ENCODE data around the gene COBL.
"Not testable (repeated sequence)": the region's sequence is repeated elsewhere in the genome, so short reads cannot be mapped to it uniquely, and the experiment has no call there.

The COBL gene

GRCh38 chr7:51222916-51223315 lies 93.7 kb downstream of the COBL start:
- no peaks in the 10 kb centered on the region for H3K9me3 ChIP-seq (ENCODE audit: control insufficient read depth, insufficient read depth, low read length)
- H3K27me3 ChIP-seq (ENCODE audit: control insufficient read depth, insufficient read depth, low read length): no peaks in the 10 kb centered on the region
- no peaks in the 10 kb centered on the region for H3K36me3 ChIP-seq (ENCODE audit: control insufficient read depth, insufficient read depth, low read length)
- WGBS (ENCODE audit: insufficient coverage, insufficient read length): no CpG with 5 or more reads among the region's 10 CpGs
- H3K27ac ChIP-seq (ENCODE audit: low read length): no peak overlapping the region
- DNase-seq (ENCODE audit: low read depth, low spot score): no peak
- 0 out of 2 replicates have a peak, but pooled peaks cover 3% of the 10 kb centered on the region for H3K4me1 ChIP-seq (ENCODE audit: control insufficient read depth, insufficient read depth, low read length)
- no peak overlapping the region for H3K4me3 ChIP-seq (ENCODE audit: low read length)

- Histone ChIP-seq H3K27me3 (ENCODE audit: control insufficient read depth, insufficient read depth, low read length) (no peaks in the 10 kb centered on the region), H3K27ac (ENCODE audit: low read length) (no peak overlapping the region), H3K4me3 (ENCODE audit: low read length) (no peak overlapping the region), H3K4me1 (ENCODE audit: control insufficient read depth, insufficient read depth, low read length) (peaks cover 6% of the 10 kb centered on the region), H3K36me3 (ENCODE audit: control insufficient read depth, insufficient read depth, low read length) (no peaks in the 10 kb centered on the region), H3K9me3 (ENCODE audit: control insufficient read depth, insufficient read depth, low read length) (no peaks in the 10 kb centered on the region)
- no CpG with 5 or more reads among the region's 11 CpGs for WGBS (ENCODE audit: insufficient coverage, insufficient read length)
- DNase-seq (ENCODE audit: low read depth, low spot score): no peak
Measured at GRCh38 chr7:51220226-51220625, 96.4 kb downstream of the COBL start.

- Histone ChIP-seq H3K27ac (ENCODE audit: low read length) (no peak overlapping the region), H3K4me1 (ENCODE audit: control insufficient read depth, insufficient read depth, low read length) (peaks cover 3% of the 10 kb centered on the region), H3K9me3 (ENCODE audit: control insufficient read depth, insufficient read depth, low read length) (no peaks in the 10 kb centered on the region), H3K27me3 (ENCODE audit: control insufficient read depth, insufficient read depth, low read length) (no peaks in the 10 kb centered on the region), H3K4me3 (ENCODE audit: low read length) (no peak overlapping the region), H3K36me3 (ENCODE audit: control insufficient read depth, insufficient read depth, low read length) (no peaks in the 10 kb centered on the region)
- no CpG with 5 or more reads among the region's 18 CpGs for WGBS (ENCODE audit: insufficient coverage, insufficient read length)
- no peak for DNase-seq (ENCODE audit: low read depth, low spot score)
Measured at GRCh38 chr7:51219261-51219988, 97.2 kb downstream of the COBL start.

GRCh38 chr7:51217804-51218203 lies 98.8 kb downstream of the COBL start:
- Histone ChIP-seq H3K9me3 (ENCODE audit: control insufficient read depth, insufficient read depth, low read length) (no peaks in the 10 kb centered on the region), H3K36me3 (ENCODE audit: control insufficient read depth, insufficient read depth, low read length) (no peaks in the 10 kb centered on the region), H3K4me1 (ENCODE audit: control insufficient read depth, insufficient read depth, low read length) (peaks cover 3% of the 10 kb centered on the region), H3K27me3 (ENCODE audit: control insufficient read depth, insufficient read depth, low read length) (no peaks in the 10 kb centered on the region), H3K27ac (ENCODE audit: low read length) (no peak overlapping the region), H3K4me3 (ENCODE audit: low read length) (no peak overlapping the region)
- no peak for DNase-seq (ENCODE audit: low read depth, low spot score)
- no CpG with 5 or more reads among the region's 6 CpGs for WGBS (ENCODE audit: insufficient coverage, insufficient read length)

- no peaks in the 10 kb centered on the region for H3K36me3 ChIP-seq (ENCODE audit: control insufficient read depth, insufficient read depth, low read length)
- no peak overlapping the region for H3K4me3 ChIP-seq (ENCODE audit: low read length)
- DNase-seq (ENCODE audit: low read depth, low spot score): no peak
- H3K27me3 ChIP-seq (ENCODE audit: control insufficient read depth, insufficient read depth, low read length): no peaks in the 10 kb centered on the region
- peaks cover 3% of the 10 kb centered on the region for H3K4me1 ChIP-seq (ENCODE audit: control insufficient read depth, insufficient read depth, low read length)
- no peaks in the 10 kb centered on the region for H3K9me3 ChIP-seq (ENCODE audit: control insufficient read depth, insufficient read depth, low read length)
- no peak overlapping the region for H3K27ac ChIP-seq (ENCODE audit: low read length)
- no CpG with 5 or more reads among the region's 7 CpGs for WGBS (ENCODE audit: insufficient coverage, insufficient read length)
Measured at GRCh38 chr7:51214098-51214497, 102.5 kb downstream of the COBL start.

- no peaks in the 10 kb centered on the region for H3K9me3 ChIP-seq (ENCODE audit: control insufficient read depth, insufficient read depth, low read length)
- H3K4me1 ChIP-seq (ENCODE audit: control insufficient read depth, insufficient read depth, low read length): peaks cover 3% of the 10 kb centered on the region
- no peak overlapping the region for H3K27ac ChIP-seq (ENCODE audit: low read length)
- H3K4me3 ChIP-seq (ENCODE audit: low read length): no peak overlapping the region
- no peaks in the 10 kb centered on the region for H3K36me3 ChIP-seq (ENCODE audit: control insufficient read depth, insufficient read depth, low read length)
- no peak for DNase-seq (ENCODE audit: low read depth, low spot score)
- WGBS (ENCODE audit: insufficient coverage, insufficient read length): no CpG with 5 or more reads among the region's 9 CpGs
- no peaks in the 10 kb centered on the region for H3K27me3 ChIP-seq (ENCODE audit: control insufficient read depth, insufficient read depth, low read length)
Measured at GRCh38 chr7:51213618-51214017, 103.0 kb downstream of the COBL start.

GRCh38 chr7:51210766-51211165 lies 105.8 kb downstream of the COBL start:
- Histone ChIP-seq H3K4me1 (ENCODE audit: control insufficient read depth, insufficient read depth, low read length) (peaks cover 3% of the 10 kb centered on the region), H3K9me3 (ENCODE audit: control insufficient read depth, insufficient read depth, low read length) (no peaks in the 10 kb centered on the region), H3K4me3 (ENCODE audit: low read length) (no peak overlapping the region), H3K27me3 (ENCODE audit: control insufficient read depth, insufficient read depth, low read length) (no peaks in the 10 kb centered on the region), H3K36me3 (ENCODE audit: control insufficient read depth, insufficient read depth, low read length) (no peaks in the 10 kb centered on the region), H3K27ac (ENCODE audit: low read length) (no peak overlapping the region)
- no peak for DNase-seq (ENCODE audit: low read depth, low spot score)
- WGBS (ENCODE audit: insufficient coverage, insufficient read length): no CpG with 5 or more reads among the region's 3 CpGs

- no peak overlapping the region for H3K27ac ChIP-seq (ENCODE audit: low read length)
- H3K4me1 ChIP-seq (ENCODE audit: control insufficient read depth, insufficient read depth, low read length): no peaks in the 10 kb centered on the region; the same call in 1 of the 2 replicates
- H3K27me3 ChIP-seq (ENCODE audit: control insufficient read depth, insufficient read depth, low read length): no peaks in the 10 kb centered on the region
- H3K4me3 ChIP-seq (ENCODE audit: low read length): no peak overlapping the region
- no peaks in the 10 kb centered on the region for H3K9me3 ChIP-seq (ENCODE audit: control insufficient read depth, insufficient read depth, low read length)
- WGBS (ENCODE audit: insufficient coverage, insufficient read length): no CpG with 5 or more reads among the region's 6 CpGs
- no peak for DNase-seq (ENCODE audit: low read depth, low spot score)
- no peaks in the 10 kb centered on the region for H3K36me3 ChIP-seq (ENCODE audit: control insufficient read depth, insufficient read depth, low read length)
Measured at GRCh38 chr7:51209426-51209825, 107.2 kb downstream of the COBL start.

- H3K27me3 ChIP-seq (ENCODE audit: control insufficient read depth, insufficient read depth, low read length); H3K9me3 ChIP-seq (ENCODE audit: control insufficient read depth, insufficient read depth, low read length); H3K36me3 ChIP-seq (ENCODE audit: control insufficient read depth, insufficient read depth, low read length); H3K27ac ChIP-seq (ENCODE audit: low read length); H3K4me3 ChIP-seq (ENCODE audit: low read length); H3K4me1 ChIP-seq (ENCODE audit: control insufficient read depth, insufficient read depth, low read length); DNase-seq (ENCODE audit: low read depth, low spot score): not testable (repeated sequence)
- WGBS (ENCODE audit: insufficient coverage, insufficient read length): no CpG with 5 or more reads among the region's 30 CpGs
Measured at GRCh38 chr7:51208125-51208524, 108.5 kb downstream of the COBL start.

- no peak overlapping the region for H3K27ac ChIP-seq (ENCODE audit: low read length)
- DNase-seq (ENCODE audit: low read depth, low spot score): no peak
- no peak overlapping the region for H3K4me3 ChIP-seq (ENCODE audit: low read length)
- no peaks in the 10 kb centered on the region for H3K36me3 ChIP-seq (ENCODE audit: control insufficient read depth, insufficient read depth, low read length)
- no peaks in the 10 kb centered on the region for H3K9me3 ChIP-seq (ENCODE audit: control insufficient read depth, insufficient read depth, low read length)
- no peaks in the 10 kb centered on the region for H3K4me1 ChIP-seq (ENCODE audit: control insufficient read depth, insufficient read depth, low read length)
- no CpG with 5 or more reads among the region's 1 CpG for WGBS (ENCODE audit: insufficient coverage, insufficient read length)
- H3K27me3 ChIP-seq (ENCODE audit: control insufficient read depth, insufficient read depth, low read length): no peaks in the 10 kb centered on the region
Measured at GRCh38 chr7:51198654-51199053, 118.0 kb downstream of the COBL start.

GRCh38 chr7:51190969-51191368 lies 125.6 kb downstream of the COBL start:
- no peaks in the 10 kb centered on the region for H3K27me3 ChIP-seq (ENCODE audit: control insufficient read depth, insufficient read depth, low read length)
- H3K9me3 ChIP-seq (ENCODE audit: control insufficient read depth, insufficient read depth, low read length): no peaks in the 10 kb centered on the region
- no peak overlapping the region for H3K4me3 ChIP-seq (ENCODE audit: low read length)
- DNase-seq (ENCODE audit: low read depth, low spot score): no peak
- H3K27ac ChIP-seq (ENCODE audit: low read length): no peak overlapping the region
- no peaks in the 10 kb centered on the region for H3K4me1 ChIP-seq (ENCODE audit: control insufficient read depth, insufficient read depth, low read length)
- WGBS (ENCODE audit: insufficient coverage, insufficient read length): no CpG with 5 or more reads among the region's 5 CpGs
- H3K36me3 ChIP-seq (ENCODE audit: control insufficient read depth, insufficient read depth, low read length): 0 out of 2 replicates have a peak, but pooled peaks cover 2% of the 10 kb centered on the region
